Ovary (tissue), 9 donors: ENCODE measurements around the gene PDE4D. TPM values are rescaled to one million over a fixed set of nuclear protein-coding genes. Genes with fewer than 3 reads are reported as not detected.

Experiments used
- DNase-seq, 5 donors: peaks; one replicate each; pipeline ENCODE4 v3.0.0-alpha.2; 2019 to 2020
- H3K27ac ChIP-seq, 2 donors: fragments of 200-600 bp; one replicate each; pipeline versions ENCODE4 v1.5.1 to v1.8.0; 2019 to 2022
- H3K27me3 ChIP-seq: fragments of 200-600 bp; one replicate; pipeline ENCODE4 v1.8.0; 2022
- H3K36me3 ChIP-seq: fragments of 200-600 bp; sonication (generic); one replicate; pipeline ENCODE4 v1.5.1; 2019
- H3K4me1 ChIP-seq: one replicate; pipeline ENCODE4 v1.8.1; 2013; ENCODE audit warnings: mild to moderate bottlenecking, moderate library complexity; ENCODE audit not compliant: insufficient read depth
- H3K4me3 ChIP-seq: fragments of 200-600 bp; sonication (generic); one replicate; pipeline ENCODE4 v1.5.1; 2017
- H3K9me3 ChIP-seq, 2 donors: fragments of 200-600 bp in 1 of 2; sonication (generic) in 1 of 2; one replicate each; pipeline versions ENCODE4 v1.5.1 to v1.8.1; 2013 to 2019; ENCODE audit warnings: mild to moderate bottlenecking in 1 of 2, moderate library complexity in 1 of 2
- EP300 ChIP-seq: sonication (generic); formaldehyde crosslinking; IDR thresholded peaks from one replicate; pipeline ENCODE4 v1.6.1; 2017; ENCODE audit warnings: antibody characterized with exemption
- POLR2A ChIP-seq: fragments of 450-650 bp; IDR thresholded peaks from one replicate; pipeline ENCODE4 v1.6.1; 2017; ENCODE audit warnings: antibody characterized with exemption, mild to moderate bottlenecking, moderate library complexity
- WGBS, 3 donors: extraction: QIAGEN DNeasy Blood & Tissue Kit in 1 of 3; methylation state at CpG; one replicate each; pipeline versions ENCODE4 v1.1.5 to v1.1.7; 2013 to 2017; 5-methylcytosine and 5-hydroxymethylcytosine counted together
- intact Hi-C, 4 donors: fragments of 100-400 bp; cut with DNase I; formaldehyde crosslinking; loops; one replicate each; pipeline versions ENCODE4 v1.11.0 to v1.15.1; 2022 to 2023
- polyA plus RNA-seq, 2 donors: library from polyadenylated mRNA; stranded (reverse); fragments of 200-250 nt in 1 of 2; fragments of 350-450 nt in 1 of 2; fragmentation: Illumina TruSeq in 1 of 2; extraction: RNeasy Lipid Tissue Mini Kit (QIAGEN cat#74804) in 1 of 2; gene quantifications; one replicate each; pipeline ENCODE4 v1.2.3, GENCODE V29; 2013 to 2014
- total RNA-seq, 7 donors: library from RNA; depleted of rRNA in 2 of 7; stranded (reverse); fragments of >200 nt in 2 of 7; fragmentation: NEBNext Ultra II Directional in 3 of 7; extraction: Animal tissue kit (Norgen Biotek cat#: 25700) in 3 of 7; gene quantifications; one replicate each; pipeline versions ENCODE4 v1.1.0 to v1.2.4, GENCODE V29; 2016 to 2023
- TF ChIP-seq, protein P1 (sequence below), 3 donors: fragments of 450-650 bp in 2 of 3; fragments of 200-600 bp in 1 of 3; IDR thresholded peaks; one replicate each; pipeline versions ENCODE4 v1.5.1 to v1.8.0; 2016 to 2022; ENCODE audit warnings: antibody characterized with exemption in 3 of 3, mild to moderate bottlenecking in 1 of 3
- donor health status: DM: no; HTN: no; CAD: no; lungs with moderate emphysema.
- donor health status: DM: no; HTN: no; CAD: no.
- donor health status: Bipolar disorder and iron deficiency.
- donor health status: DM: yes; HTN: yes; CAD: no.
- donor health status: DM: no; HTN: no; CAD: no.
- donor health status: DM: yes; HTN: yes; CAD: no.

Gene PDE4D
- total and polyA plus RNA-seq, 9 donors = 1.3 to 67.6 (median 8.4) TPM

DNA sequence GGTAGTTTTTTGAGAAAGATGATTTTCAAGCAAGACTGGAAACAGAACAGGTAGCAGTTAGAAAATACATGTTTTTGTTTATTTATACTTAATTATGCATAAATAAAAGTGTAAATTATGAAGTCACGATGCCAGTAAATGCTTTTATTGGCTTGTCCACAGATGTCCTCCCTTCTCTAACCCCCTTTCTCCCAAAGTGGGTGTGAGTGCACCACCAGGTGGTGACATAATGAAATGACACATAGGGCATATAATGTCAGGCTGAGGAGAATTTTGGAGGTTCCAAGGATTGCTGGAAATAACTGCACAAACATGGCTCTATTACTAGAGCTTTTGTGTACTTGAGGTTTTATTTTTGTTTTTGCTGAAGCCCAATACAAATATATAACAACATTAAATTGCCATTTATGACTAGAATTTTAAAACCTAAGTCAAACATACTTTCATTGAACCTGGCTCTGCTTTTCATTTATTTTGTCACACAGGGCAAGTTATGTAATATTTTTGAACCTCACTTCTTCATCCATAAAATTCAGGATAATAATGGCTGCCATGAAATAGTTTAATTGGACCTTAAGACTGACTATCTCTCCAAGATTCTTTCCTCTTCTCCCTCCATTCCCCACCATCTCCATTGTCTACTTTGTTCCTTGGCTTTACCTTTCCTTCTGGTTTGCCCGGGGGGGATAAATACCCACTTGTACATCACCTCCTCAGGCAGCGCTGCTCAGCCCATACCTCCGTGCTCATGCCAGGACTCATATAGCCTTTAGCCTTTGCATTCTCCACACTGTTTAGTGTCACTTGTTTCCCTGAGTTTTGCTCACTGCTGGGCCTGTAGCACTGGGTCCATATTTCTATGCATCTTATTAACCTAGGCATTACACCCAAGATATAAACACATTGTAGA lies 168.8 kb downstream of the PDE4D start:
- H3K27ac ChIP-seq = no peak overlapping the region
- no peak for DNase-seq
- intact Hi-C loops = no loop called here
- H3K27me3 ChIP-seq = no peaks in the 10 kb centered on the region
- no peaks in the 10 kb centered on the region for H3K4me1 ChIP-seq
- no peak overlapping the region for H3K4me3 ChIP-seq
- H3K36me3 ChIP-seq = no peaks in the 10 kb centered on the region
- WGBS, 3 donors = 69 to 73% (median 70%) methylated on average over 4 of the region's 4 CpGs
- no peak for TF ChIP-seq POLR2A
- TF ChIP-seq, protein P1, sequence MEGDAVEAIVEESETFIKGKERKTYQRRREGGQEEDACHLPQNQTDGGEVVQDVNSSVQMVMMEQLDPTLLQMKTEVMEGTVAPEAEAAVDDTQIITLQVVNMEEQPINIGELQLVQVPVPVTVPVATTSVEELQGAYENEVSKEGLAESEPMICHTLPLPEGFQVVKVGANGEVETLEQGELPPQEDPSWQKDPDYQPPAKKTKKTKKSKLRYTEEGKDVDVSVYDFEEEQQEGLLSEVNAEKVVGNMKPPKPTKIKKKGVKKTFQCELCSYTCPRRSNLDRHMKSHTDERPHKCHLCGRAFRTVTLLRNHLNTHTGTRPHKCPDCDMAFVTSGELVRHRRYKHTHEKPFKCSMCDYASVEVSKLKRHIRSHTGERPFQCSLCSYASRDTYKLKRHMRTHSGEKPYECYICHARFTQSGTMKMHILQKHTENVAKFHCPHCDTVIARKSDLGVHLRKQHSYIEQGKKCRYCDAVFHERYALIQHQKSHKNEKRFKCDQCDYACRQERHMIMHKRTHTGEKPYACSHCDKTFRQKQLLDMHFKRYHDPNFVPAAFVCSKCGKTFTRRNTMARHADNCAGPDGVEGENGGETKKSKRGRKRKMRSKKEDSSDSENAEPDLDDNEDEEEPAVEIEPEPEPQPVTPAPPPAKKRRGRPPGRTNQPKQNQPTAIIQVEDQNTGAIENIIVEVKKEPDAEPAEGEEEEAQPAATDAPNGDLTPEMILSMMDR (IDR thresholded peaks at IDR 0.05) = no peak
- no peak for TF ChIP-seq EP300
- H3K9me3 ChIP-seq = no peaks in the 10 kb centered on the region

DNA sequence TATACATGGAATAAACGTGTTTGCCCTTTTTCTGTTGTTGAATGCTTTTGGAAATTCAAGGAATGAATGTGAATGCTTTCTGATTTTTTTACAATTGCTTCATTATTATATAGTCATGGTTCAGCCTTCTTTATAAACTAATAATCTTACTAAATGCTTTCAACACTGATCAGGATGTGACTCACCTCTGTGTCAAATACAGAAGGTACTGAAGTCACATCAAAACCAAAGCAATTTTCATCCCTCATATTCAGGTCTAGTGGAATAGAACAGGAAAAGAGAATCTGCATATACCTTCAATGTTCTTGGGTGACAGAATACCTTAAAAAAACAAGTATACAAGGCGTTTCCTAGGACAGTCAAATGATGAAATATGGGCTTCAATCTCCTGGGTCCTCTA lies 170.7 kb downstream of the PDE4D start:
- H3K27me3 ChIP-seq = no peaks in the 10 kb centered on the region
- no peak overlapping the region for H3K4me3 ChIP-seq
- no peaks in the 10 kb centered on the region for H3K36me3 ChIP-seq
- H3K4me1 ChIP-seq = no peaks in the 10 kb centered on the region
- DNase-seq = no peak
- no peaks in the 10 kb centered on the region for H3K9me3 ChIP-seq
- intact Hi-C loops = no loop called here
- no peak overlapping the region for H3K27ac ChIP-seq
- WGBS, 3 donors = 69 to 77% (median 77%) methylated on average over 2 of the region's 2 CpGs
- no peak for TF ChIP-seq EP300
- TF ChIP-seq POLR2A = no peak
- TF ChIP-seq, protein P1 (IDR thresholded peaks at IDR 0.05) = no peak

- intact Hi-C loops = no loop called here
- no peak for DNase-seq
- Histone ChIP-seq H3K27me3 (no peaks in the 10 kb centered on the region), H3K36me3 (no peaks in the 10 kb centered on the region), H3K9me3 (no peaks in the 10 kb centered on the region), H3K4me1 (no peaks in the 10 kb centered on the region), H3K4me3 (no peak overlapping the region), H3K27ac (no peak overlapping the region)
- 46 to 74% (median 58%) methylated on average over 3 of the region's 3 CpGs for WGBS, 3 donors
- no peak for TF ChIP-seq POLR2A
- TF ChIP-seq, protein P1 (IDR thresholded peaks at IDR 0.05) = no peak
- no peak for TF ChIP-seq EP300
Observed at GRCh38 chr5:59721741-59722140, 171.8 kb downstream of the PDE4D start.

DNA sequence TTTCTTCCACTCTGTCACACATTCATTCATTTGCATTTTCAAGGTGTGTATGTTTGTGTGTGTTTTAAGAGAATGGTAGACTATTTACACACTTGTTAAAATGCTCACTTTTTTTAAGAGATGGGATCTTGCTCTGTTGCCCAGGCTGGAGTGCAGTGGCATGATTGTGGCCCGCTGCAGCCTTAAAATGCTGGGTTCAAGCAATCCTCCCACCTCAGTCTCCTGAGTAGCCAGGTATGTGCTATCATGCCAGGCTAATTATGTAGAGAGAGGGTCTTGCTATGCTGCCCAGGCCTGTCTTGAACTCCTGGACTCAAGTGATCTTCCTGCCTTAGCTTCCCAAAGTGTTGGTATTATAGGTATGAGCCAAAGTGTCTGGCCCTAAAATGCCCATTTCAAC lies 173.5 kb downstream of the PDE4D start:
- no peak for DNase-seq
- H3K27me3 ChIP-seq = no peaks in the 10 kb centered on the region
- 90 to 96% (median 91%) methylated on average over 1 of the region's 1 CpG for WGBS, 3 donors
- H3K4me1 ChIP-seq = no peaks in the 10 kb centered on the region
- no peak overlapping the region for H3K27ac ChIP-seq
- H3K4me3 ChIP-seq = no peak overlapping the region
- H3K36me3 ChIP-seq = no peaks in the 10 kb centered on the region
- intact Hi-C loops = no loop called here
- H3K9me3 ChIP-seq = no peaks in the 10 kb centered on the region
- no peak for TF ChIP-seq EP300
- TF ChIP-seq, protein P1 (IDR thresholded peaks at IDR 0.05) = no peak
- TF ChIP-seq POLR2A = no peak
